GM10266 (cell line): Measurements from ENCODE around the gene SLC36A1.

Experiments
- DNase-seq: peaks from one replicate; pipeline ENCODE4 v3.0.0; 2012; ENCODE audit errors: extremely low spot score
- CTCF ChIP-seq: IDR thresholded peaks from 2 replicates; pipeline ENCODE4 v1.5.1; 2012; ENCODE audit warnings: mild to moderate bottlenecking, low read depth; ENCODE audit not compliant: control insufficient read depth, insufficient read depth; ENCODE audit errors: missing control alignments

Gene SLC36A1

GRCh38 chr5:151475388-151475787, 28.0 kb downstream of the SLC36A1 start:
- no peak for DNase-seq
- TF ChIP-seq CTCF = no peak

- no peak for TF ChIP-seq CTCF
- no peak for DNase-seq
These were observed 28.6 kb downstream of the SLC36A1 start for GRCh38 chr5:151476016-151476415.

- DNase-seq = no peak
- TF ChIP-seq CTCF = no peak
These were observed 29.7 kb downstream of the SLC36A1 start for GRCh38 chr5:151477101-151477500.

- no peak for DNase-seq
- no peak for TF ChIP-seq CTCF
These were observed 33.2 kb downstream of the SLC36A1 start for GRCh38 chr5:151480384-151481293.

GRCh38 chr5:151483176-151483575, 35.8 kb downstream of the SLC36A1 start:
- DNase-seq = no peak
- TF ChIP-seq CTCF = no peak

- TF ChIP-seq CTCF = no peak
- no peak for DNase-seq
These were observed 36.2 kb downstream of the SLC36A1 start for GRCh38 chr5:151483647-151484046.

GRCh38 chr5:151487544-151487943, 40.1 kb downstream of the SLC36A1 start:
- TF ChIP-seq CTCF = no peak
- DNase-seq = no peak
